Thyroid gland (tissue), 4 donors: Measurements from ENCODE around the gene ZNF408.

ENCODE experiments used
- CTCF ChIP-seq, 6 experiments: fragments of 200-600 bp in 3 of 6; fragments of 450-650 bp in 3 of 6; sonication (generic) in 3 of 6; IDR thresholded peaks; one replicate each; pipeline ENCODE4 v1.5.1; 2016 to 2019; ENCODE audit warnings: antibody characterized with exemption in 6 of 6, mild to moderate bottlenecking in 2 of 6, inconsistent platforms in 1 of 6, moderate library complexity in 1 of 6
- POLR2A ChIP-seq, 2 donors: fragments of 450-650 bp; IDR thresholded peaks; one replicate each; pipeline ENCODE4 v1.6.1; 2017; ENCODE audit warnings: antibody characterized with exemption in 2 of 2, mild to moderate bottlenecking in 2 of 2, moderate library complexity in 1 of 2

GRCh38 chr11:46712874-46713576, 12.2 kb downstream of the ZNF408 start:
- TF ChIP-seq CTCF (IDR thresholded peaks at IDR 0.05): no peak
- no peak for TF ChIP-seq POLR2A (IDR thresholded peaks at IDR 0.05)
